Measurements from ENCODE around the gene BMS1.

The BMS1 gene

GRCh38 chr10:42776681-42777080 is 5.9 kb upstream of the BMS1 start:
- Histone ChIP-seq H3K4me3 (ENCODE audit: insufficient read depth in 1 of 2, low read depth in 1 of 2, low read length in 2 of 2) (no peak overlapping the region), H2BK12ac (ENCODE audit: low read length in 2 of 2) (no peak overlapping the region), H3K23ac (ENCODE audit: low read length in 2 of 2) (no peak overlapping the region), H3K36me3 (ENCODE audit: control insufficient read depth in 1 of 2, insufficient read depth in 2 of 2, low read depth in 1 of 2, low read length in 2 of 2) (no peaks in the 10 kb centered on the region), H2AFZ (ENCODE audit: low read depth, low read length) (no peak overlapping the region), H4K91ac (ENCODE audit: low read length) (no peak overlapping the region), H3K9ac (ENCODE audit: low read length) (no peak overlapping the region), H3K4ac (ENCODE audit: low read depth in 1 of 2, low read length in 2 of 2) (no peak overlapping the region), H3K79me1 (replicated peaks; ENCODE audit: low read length, poor library complexity, severe bottlenecking) (peaks cover 3% of the 10 kb centered on the region), H2BK15ac (ENCODE audit: low read depth, poor library complexity, severe bottlenecking) (no peak overlapping the region), H4K8ac (ENCODE audit: low read length) (no peak overlapping the region), H3K18ac (ENCODE audit: low read depth in 1 of 2, low read length in 2 of 2) (no peak overlapping the region), H2AK5ac (ENCODE audit: low read length, severe bottlenecking) (no peak overlapping the region), H3K27me3 (ENCODE audit: control insufficient read depth in 1 of 2, insufficient read depth in 1 of 2, low read length in 2 of 2) (peaks cover 8 to 28% of the 10 kb centered on the region in 2 experiments), H3K4me1 (ENCODE audit: control insufficient read depth, insufficient read depth, low read depth, low read length) (peaks cover 1% of the 10 kb centered on the region), H3K27ac (ENCODE audit: low read length, poor library complexity, severe bottlenecking) (no peak overlapping the region), H2BK5ac (ENCODE audit: low read depth, low read length, poor library complexity, severe bottlenecking) (no peak overlapping the region), H2BK120ac (ENCODE audit: low read depth, low read length) (no peak overlapping the region), H3K9me3 (ENCODE audit: control insufficient read depth, low read length) (no peaks in the 10 kb centered on the region), H3K14ac (ENCODE audit: low read length in 2 of 2) (no peak overlapping the region), H3K4me2 (ENCODE audit: low read length, poor library complexity, severe bottlenecking) (no peak overlapping the region)
- no peak for DNase-seq
- WGBS, result 0% methylated on average over 1 of the region's 1 CpG

- Histone ChIP-seq H4K8ac (ENCODE audit: low read length) (no peak overlapping the region), H3K9ac (ENCODE audit: low read length) (no peak overlapping the region), H3K9me3 (ENCODE audit: control insufficient read depth, low read length) (no peaks in the 10 kb centered on the region), H3K4me3 (ENCODE audit: insufficient read depth in 1 of 2, low read depth in 1 of 2, low read length in 2 of 2) (no peak overlapping the region), H2AFZ (ENCODE audit: low read depth, low read length) (no peak overlapping the region), H3K36me3 (ENCODE audit: control insufficient read depth in 1 of 2, insufficient read depth in 2 of 2, low read depth in 1 of 2, low read length in 2 of 2) (peaks cover 4 to 13% of the 10 kb centered on the region in 2 experiments), H3K4me2 (ENCODE audit: low read length, poor library complexity, severe bottlenecking) (no peak overlapping the region), H3K18ac (ENCODE audit: low read depth in 1 of 2, low read length in 2 of 2) (no peak overlapping the region), H2BK120ac (ENCODE audit: low read depth, low read length) (no peak overlapping the region), H2BK12ac (ENCODE audit: low read length in 2 of 2) (no peak overlapping the region), H3K4me1 (ENCODE audit: control insufficient read depth, insufficient read depth, low read depth, low read length) (peaks cover 4% of the 10 kb centered on the region), H3K14ac (ENCODE audit: low read length in 2 of 2) (no peak overlapping the region), H3K27ac (ENCODE audit: low read length, poor library complexity, severe bottlenecking) (no peak overlapping the region), H3K79me1 (replicated peaks; ENCODE audit: low read length, poor library complexity, severe bottlenecking) (peaks cover 4% of the 10 kb centered on the region), H4K91ac (ENCODE audit: low read length) (no peak overlapping the region), H3K23ac (ENCODE audit: low read length in 2 of 2) (no peak overlapping the region), H3K4ac (ENCODE audit: low read depth in 1 of 2, low read length in 2 of 2) (no peak overlapping the region), H2BK15ac (ENCODE audit: low read depth, poor library complexity, severe bottlenecking) (no peak overlapping the region), H2AK5ac (ENCODE audit: low read length, severe bottlenecking) (no peak overlapping the region), H2BK5ac (ENCODE audit: low read depth, low read length, poor library complexity, severe bottlenecking) (no peak overlapping the region), H3K27me3 (ENCODE audit: control insufficient read depth in 1 of 2, insufficient read depth in 1 of 2, low read length in 2 of 2) (peaks cover 5 to 11% of the 10 kb centered on the region in 2 experiments)
- WGBS, result 83% methylated on average over 4 of the region's 4 CpGs
- DNase-seq, result no peak
Observed at GRCh38 chr10:42780456-42780855, 2.1 kb upstream of the BMS1 start.

GRCh38 chr10:42781893-42782445 is 626 bp upstream of the BMS1 start:
- no peak overlapping the region for H2BK15ac ChIP-seq (ENCODE audit: low read depth, poor library complexity, severe bottlenecking)
- H4K91ac ChIP-seq (ENCODE audit: low read length), result peak overlapping the region; percentile 99
- no peaks in the 10 kb centered on the region for H3K27me3 ChIP-seq (ENCODE audit: control insufficient read depth in 1 of 2, insufficient read depth in 1 of 2, low read length in 2 of 2)
- peak overlapping the region; percentile 87 to 97 for H3K18ac ChIP-seq (ENCODE audit: low read depth in 1 of 2, low read length in 2 of 2)
- no peak overlapping the region for H2AK5ac ChIP-seq (ENCODE audit: low read length, severe bottlenecking)
- DNase-seq, result no peak
- peak overlapping the region; percentile 82 for H2BK120ac ChIP-seq (ENCODE audit: low read depth, low read length)
- no peaks in the 10 kb centered on the region for H3K9me3 ChIP-seq (ENCODE audit: control insufficient read depth, low read length)
- H3K14ac ChIP-seq (ENCODE audit: low read length in 2 of 2), result peak overlapping the region in 1 of 2 experiments; percentile 99
- H3K23ac ChIP-seq (ENCODE audit: low read length in 2 of 2), result peak overlapping the region in 1 of 2 experiments; percentile 97
- H2AFZ ChIP-seq (ENCODE audit: low read depth, low read length), result peak overlapping the region; percentile 99
- H2BK12ac ChIP-seq (ENCODE audit: low read length in 2 of 2), result no peak overlapping the region
- peaks cover 9% of the 10 kb centered on the region for H3K79me1 ChIP-seq (replicated peaks; ENCODE audit: low read length, poor library complexity, severe bottlenecking)
- peak overlapping the region; percentile 94 for H3K27ac ChIP-seq (ENCODE audit: low read length, poor library complexity, severe bottlenecking)
- H3K4me3 ChIP-seq (ENCODE audit: insufficient read depth in 1 of 2, low read depth in 1 of 2, low read length in 2 of 2), result peak overlapping the region; percentile 80 to 97
- 55% methylated on average over 15 of the region's 18 CpGs for WGBS
- peaks cover 4% of the 10 kb centered on the region for H3K4me1 ChIP-seq (ENCODE audit: control insufficient read depth, insufficient read depth, low read depth, low read length)
- H3K36me3 ChIP-seq (ENCODE audit: control insufficient read depth in 1 of 2, insufficient read depth in 2 of 2, low read depth in 1 of 2, low read length in 2 of 2), result peaks cover 16 to 27% of the 10 kb centered on the region in 2 experiments
- H3K9ac ChIP-seq (ENCODE audit: low read length), result peak overlapping the region; percentile 99
- peak overlapping the region; percentile 64 to 85 for H3K4ac ChIP-seq (ENCODE audit: low read depth in 1 of 2, low read length in 2 of 2)
- peak overlapping the region; percentile 95 for H4K8ac ChIP-seq (ENCODE audit: low read length)
- peak overlapping the region; percentile 89 for H3K4me2 ChIP-seq (ENCODE audit: low read length, poor library complexity, severe bottlenecking)
- H2BK5ac ChIP-seq (ENCODE audit: low read depth, low read length, poor library complexity, severe bottlenecking), result no peak overlapping the region

GRCh38 chr10:42783181-42783549 is 570 bp downstream of the BMS1 start:
- Histone ChIP-seq H3K27ac (ENCODE audit: low read length, poor library complexity, severe bottlenecking) (peak overlapping the region; percentile 94), H2AK5ac (ENCODE audit: low read length, severe bottlenecking) (no peak overlapping the region), H2BK12ac (ENCODE audit: low read length in 2 of 2) (no peak overlapping the region), H4K8ac (ENCODE audit: low read length) (peak overlapping the region; percentile 73), H3K4me2 (ENCODE audit: low read length, poor library complexity, severe bottlenecking) (peak overlapping the region; percentile 89), H4K91ac (ENCODE audit: low read length) (no peak overlapping the region), H3K14ac (ENCODE audit: low read length in 2 of 2) (no peak overlapping the region), H3K9ac (ENCODE audit: low read length) (peak overlapping the region; percentile 99), H3K4me1 (ENCODE audit: control insufficient read depth, insufficient read depth, low read depth, low read length) (peaks cover 4% of the 10 kb centered on the region), H2BK15ac (ENCODE audit: low read depth, poor library complexity, severe bottlenecking) (no peak overlapping the region), H2BK120ac (ENCODE audit: low read depth, low read length) (no peak overlapping the region), H3K18ac (ENCODE audit: low read depth in 1 of 2, low read length in 2 of 2) (peak overlapping the region; percentile 31 to 60), H3K4me3 (ENCODE audit: insufficient read depth in 1 of 2, low read depth in 1 of 2, low read length in 2 of 2) (peak overlapping the region; percentile 80 to 97), H3K23ac (ENCODE audit: low read length in 2 of 2) (no peak overlapping the region), H3K79me1 (replicated peaks; ENCODE audit: low read length, poor library complexity, severe bottlenecking) (peaks cover 9% of the 10 kb centered on the region), H3K4ac (ENCODE audit: low read depth in 1 of 2, low read length in 2 of 2) (peak overlapping the region in 1 of 2 experiments; percentile 64), H3K27me3 (ENCODE audit: control insufficient read depth in 1 of 2, insufficient read depth in 1 of 2, low read length in 2 of 2) (no peaks in the 10 kb centered on the region), H2BK5ac (ENCODE audit: low read depth, low read length, poor library complexity, severe bottlenecking) (peak overlapping the region; percentile 52), H3K9me3 (ENCODE audit: control insufficient read depth, low read length) (no peaks in the 10 kb centered on the region), H2AFZ (ENCODE audit: low read depth, low read length) (no peak overlapping the region), H3K36me3 (ENCODE audit: control insufficient read depth in 1 of 2, insufficient read depth in 2 of 2, low read depth in 1 of 2, low read length in 2 of 2) (peaks cover 16 to 38% of the 10 kb centered on the region in 2 experiments)
- peak; percentile 74 for DNase-seq
- 7% methylated on average over 11 of the region's 11 CpGs for WGBS
